NCI-H1048 (cell line): ENCODE measurements around the gene GALNT11.
A peak's percentile ranks its signal among the peaks of the same experiment; 100 is the strongest.
"Not testable (repeated sequence)": the region's sequence is repeated elsewhere in the genome, so short reads cannot be mapped to it uniquely, and the experiment has no call there.

Experiments used
- DNase-seq: peaks from one replicate; lab custom pipeline; 2025; lab: John Stamatoyannopoulos, UW

The GALNT11 gene

GRCh38 chr7:152025077-152025936 is at the start of gene GALNT11:
Gene GALNT11 (plus strand): TSS chr7:152025674. CDS start chr7:152094228, 68,554 bp downstream.
- DNase-seq = peak; percentile 55

- DNase-seq = no peak
Measured at GRCh38 chr7:151978616-151979015, 46.9 kb upstream of the GALNT11 start.

GRCh38 chr7:151981223-151981622 is 44.3 kb upstream of the GALNT11 start:
- no peak for DNase-seq

GRCh38 chr7:151982806-151983205 is 42.7 kb upstream of the GALNT11 start:
- no peak for DNase-seq

GRCh38 chr7:151984612-151985011 is 40.9 kb upstream of the GALNT11 start:
- no peak for DNase-seq

- no peak for DNase-seq
Measured at GRCh38 chr7:151987748-151988529, 37.5 kb upstream of the GALNT11 start.

GRCh38 chr7:151992375-151992774 is 33.1 kb upstream of the GALNT11 start:
- DNase-seq = no peak

GRCh38 chr7:151993977-151994676 is 31.3 kb upstream of the GALNT11 start:
- DNase-seq = no peak

GRCh38 chr7:151999424-152000090 is 25.9 kb upstream of the GALNT11 start:
- DNase-seq = no peak

GRCh38 chr7:152000191-152000590 is 25.3 kb upstream of the GALNT11 start:
- no peak for DNase-seq

- no peak for DNase-seq
Measured at GRCh38 chr7:152006336-152006735, 19.1 kb upstream of the GALNT11 start.

- DNase-seq = no peak
Measured at GRCh38 chr7:152011860-152012259, 13.6 kb upstream of the GALNT11 start.

GRCh38 chr7:152013230-152013629 is 12.2 kb upstream of the GALNT11 start:
- no peak for DNase-seq

GRCh38 chr7:152013974-152014373 is 11.5 kb upstream of the GALNT11 start:
- no peak for DNase-seq

- no peak for DNase-seq
Measured at GRCh38 chr7:152014722-152015121, 10.8 kb upstream of the GALNT11 start.

- DNase-seq = no peak
Measured at GRCh38 chr7:152015600-152015999, 9.9 kb upstream of the GALNT11 start.

- no peak for DNase-seq
Measured at GRCh38 chr7:152016947-152017346, 8.5 kb upstream of the GALNT11 start.

- not testable (repeated sequence) for DNase-seq
Measured at GRCh38 chr7:152017683-152018082, 7.8 kb upstream of the GALNT11 start.

- not testable (repeated sequence) for DNase-seq
Measured at GRCh38 chr7:152021740-152022139, 3.7 kb upstream of the GALNT11 start.

GRCh38 chr7:152025937-152026890 is 740 bp downstream of the GALNT11 start:
- no peak for DNase-seq
